ENCODE results near the gene ACBD5.

GRCh38 chr10:27242951-27243551, 2.5 kb upstream of the ACBD5 start:
- no peak for TF ChIP-seq CTCF (conservative IDR thresholded peaks at IDR 0.05; ENCODE audit: low read depth, low read length)
- TF ChIP-seq EZH2 (IDR thresholded peaks at IDR 0.05; ENCODE audit: borderline replicate concordance, low read depth, low read length, poor library complexity, severe bottlenecking) = no peak
